GM23248 (cell line): Measurements from ENCODE around the gene CALD1.

Experiments
- EZH2 ChIP-seq: fragments of 200-600 bp; sonication (generic); IDR thresholded peaks from 2 replicates; pipeline ENCODE4 v1.6.1; 2018; ENCODE audit warnings: antibody characterized with exemption, mild to moderate bottlenecking; ENCODE audit not compliant: insufficient read depth, poor library complexity, severe bottlenecking
- EZH2phosphoT487 ChIP-seq: fragments of 200-600 bp; sonication (generic); IDR thresholded peaks from 2 replicates; pipeline ENCODE4 v1.6.1; 2018; ENCODE audit warnings: antibody characterized with exemption, moderate library complexity, mild to moderate bottlenecking, low read depth; ENCODE audit not compliant: insufficient read depth

- TF ChIP-seq EZH2 (no peak), EZH2phosphoT487 (no peak)
Observed at GRCh38 chr7:134852625-134853024, 73.2 kb downstream of the CALD1 start.
